GM12878 (cell line): ENCODE data around the gene MYD88. TPM values are rescaled to one million over a fixed set of nuclear protein-coding genes. Genes with fewer than 3 reads are reported as not detected.

Experiments
- ATAC-seq: fragments of 200-7000 bp; cut with Tn5 transposase; 3 replicates; pipeline ENCODE4 v1.9.1; 2020; ENCODE audit warnings: mild to moderate bottlenecking, moderate library complexity
- BruUV-seq: library from RNA; stranded (reverse); fragments of 400-500 nt; replicated peaks from 2 replicates; lab custom pipeline; 2021; lab: Mats Ljungman, UMichigan
- CTCF ChIA-PET: fragments of 300-600 bp; sonication (Branson Sonifier 250); formaldehyde crosslinking; extraction: SDS; loops from one replicate; lab custom pipeline; 2021; ENCODE audit warnings: inconsistent platforms; lab: Yijun Ruan, JAX
- POLR2A ChIA-PET: fragments of 350-600 bp; formaldehyde crosslinking; extraction: SDS; loops from one replicate; lab custom pipeline; 2021; ENCODE audit warnings: inconsistent platforms; lab: Charles Lee
- RAD21 ChIA-PET: fragments of 300-600 bp; sonication (Branson Sonifier 250); formaldehyde crosslinking; loops from one replicate; lab custom pipeline; 2023; ENCODE audit warnings: antibody characterized with exemption; ENCODE audit not compliant: unreplicated experiment; lab: Charles Lee
- SMC1A ChIA-PET: fragments of 300-600 bp; sonication (Branson Sonifier 250); formaldehyde crosslinking; loops from one replicate; lab custom pipeline; 2023; ENCODE audit not compliant: unreplicated experiment, uncharacterized antibody; lab: Charles Lee
- DNase-seq: peaks from one replicate; pipeline ENCODE4 v3.0.0-alpha.2; 2011; ENCODE audit warnings: low read depth, low spot score
- FAIRE-seq: peaks from 3 replicates; lab custom pipeline; 2011; peaks lifted over from hg19 to GRCh38; lab: Jason Lieb, UNC
- H2AFZ ChIP-seq: 2 replicates; pipeline ENCODE4 v1.6.0; 2011; ENCODE audit warnings: low read depth, low read length, control low read depth; ENCODE audit not compliant: control insufficient read depth
- H3K27ac ChIP-seq: 2 replicates; pipeline ENCODE4 v1.5.1; 2011; ENCODE audit warnings: control low read depth; ENCODE audit not compliant: control insufficient read depth, insufficient read depth
- H3K27me3 ChIP-seq, 2 experiments: replicated peaks in 1 of 2; 2 replicates each; pipeline versions ENCODE4 v1.6.0 to v1.6.1; 2011; ENCODE audit warnings: low read length in 1 of 2; ENCODE audit not compliant: control insufficient read depth in 2 of 2, insufficient read depth in 2 of 2
- H3K36me3 ChIP-seq, 2 experiments: 2 replicates each; pipeline ENCODE4 v1.5.1; 2011; ENCODE audit warnings: low read length in 1 of 2; ENCODE audit not compliant: control insufficient read depth in 2 of 2, insufficient read depth in 2 of 2
- H3K4me1 ChIP-seq: 2 replicates; pipeline ENCODE4 v1.6.1; 2011; ENCODE audit warnings: mild to moderate bottlenecking, low read length, moderate library complexity, mixed read lengths; ENCODE audit not compliant: control insufficient read depth, insufficient read depth
- H3K4me2 ChIP-seq: 2 replicates; pipeline ENCODE4 v1.6.0; 2011; ENCODE audit warnings: control low read depth; ENCODE audit not compliant: control insufficient read depth, insufficient read depth
- H3K4me3 ChIP-seq: fragments of 200-600 bp; sonication (generic); 2 replicates; pipeline ENCODE4 v1.5.1; 2016
- H3K79me2 ChIP-seq: 2 replicates; pipeline ENCODE4 v1.6.0; 2011; ENCODE audit warnings: low read length; ENCODE audit not compliant: control insufficient read depth, insufficient read depth
- H3K9ac ChIP-seq: 2 replicates; pipeline ENCODE4 v1.8.0; 2011; ENCODE audit warnings: low read length, control low read depth, mixed read lengths; ENCODE audit not compliant: control insufficient read depth, insufficient read depth
- H3K9me3 ChIP-seq: replicated peaks from 3 replicates; pipeline ENCODE4 v1.5.1; 2011; ENCODE audit warnings: mild to moderate bottlenecking, low read length; ENCODE audit not compliant: control insufficient read depth, insufficient read depth
- H4K20me1 ChIP-seq: 2 replicates; pipeline ENCODE4 v1.6.0; 2011; ENCODE audit not compliant: control insufficient read depth, insufficient read depth
- BHLHE40 ChIP-seq, 2 experiments: fragments of 450-650 bp in 1 of 2; IDR thresholded peaks; 2 replicates each; pipeline ENCODE4 v1.6.1; 2011 to 2017; ENCODE audit warnings: low read depth in 2 of 2, borderline replicate concordance in 1 of 2, improper control_type of control experiment in 1 of 2, low read length in 1 of 2, mild to moderate bottlenecking in 1 of 2
- CEBPB ChIP-seq, 2 experiments: fragments of 150-350 bp in 1 of 2; IDR thresholded peaks; 2 replicates each; pipeline ENCODE4 v1.6.1; 2012 to 2014; ENCODE audit warnings: low read depth in 2 of 2, low read length in 2 of 2, borderline replicate concordance in 1 of 2, inconsistent platforms in 1 of 2
- EP300 ChIP-seq, 2 experiments: fragments of 150-350 bp in 1 of 2; IDR thresholded peaks; 2 replicates each; pipeline ENCODE4 v1.6.1; 2011 to 2012; ENCODE audit warnings: low read depth in 2 of 2, low read length in 2 of 2, borderline replicate concordance in 1 of 2, improper control_type of control experiment in 1 of 2, inconsistent platforms in 1 of 2; ENCODE audit not compliant: control insufficient read depth in 1 of 2
- IKZF1 ChIP-seq: fragments of 450-650 bp; conservative IDR thresholded peaks from 2 replicates; pipeline ENCODE4 v1.6.1; 2017; ENCODE audit warnings: antibody characterized with exemption, mild to moderate bottlenecking
- JUNB ChIP-seq: IDR thresholded peaks from 2 replicates; pipeline ENCODE4 v1.6.1; 2016; ENCODE audit warnings: antibody characterized with exemption, mild to moderate bottlenecking
- MTA3 ChIP-seq: IDR thresholded peaks from 2 replicates; pipeline ENCODE4 v1.6.1; 2012; ENCODE audit warnings: low read length, inconsistent platforms, borderline replicate concordance
- NFXL1 ChIP-seq: fragments of 450-650 bp; IDR thresholded peaks from 2 replicates; pipeline ENCODE4 v1.6.1; 2017; ENCODE audit warnings: antibody characterized with exemption, mild to moderate bottlenecking, borderline replicate concordance
- POLR2A ChIP-seq: IDR thresholded peaks from 2 replicates; pipeline ENCODE4 v1.6.1; 2011; ENCODE audit warnings: low read depth, mild to moderate bottlenecking, low read length
- POLR2AphosphoS2 ChIP-seq: IDR thresholded peaks from 2 replicates; pipeline ENCODE4 v1.6.1; 2011; ENCODE audit warnings: low read depth, mild to moderate bottlenecking, low read length, improper control_type of control experiment, moderate library complexity
- RUNX3 ChIP-seq: IDR thresholded peaks from 2 replicates; pipeline ENCODE4 v1.6.1; 2012; ENCODE audit warnings: low read length, inconsistent platforms
- SIN3A ChIP-seq: IDR thresholded peaks from 2 replicates; pipeline ENCODE4 v1.6.1; 2012; ENCODE audit warnings: low read depth, low read length, improper control_type of control experiment
- SMAD5 ChIP-seq: IDR thresholded peaks from 2 replicates; pipeline ENCODE4 v1.6.1; 2016; ENCODE audit warnings: antibody characterized with exemption, low read depth
- SUZ12 ChIP-seq: fragments of 200-600 bp; sonication (generic); IDR thresholded peaks from one replicate; pipeline ENCODE4 v1.6.1; 2018; ENCODE audit warnings: antibody characterized with exemption, mild to moderate bottlenecking; ENCODE audit not compliant: unreplicated experiment
- TARDBP ChIP-seq: IDR thresholded peaks from 2 replicates; pipeline ENCODE4 v1.6.1; 2016; ENCODE audit warnings: borderline replicate concordance
- TCF12 ChIP-seq: IDR thresholded peaks from 2 replicates; pipeline ENCODE4 v1.6.1; 2011; ENCODE audit warnings: low read depth, mild to moderate bottlenecking, low read length
- WRNIP1 ChIP-seq: IDR thresholded peaks from 2 replicates; pipeline ENCODE4 v1.6.1; 2011; ENCODE audit warnings: low read depth, low read length, improper control_type of control experiment, borderline replicate concordance
- ZBED1 ChIP-seq: IDR thresholded peaks from 2 replicates; pipeline ENCODE4 v1.6.1; 2016; ENCODE audit warnings: borderline replicate concordance
- WGBS: methylation state at CpG from one replicate; pipeline ENCODE4 v1.1.6; 2016; ENCODE audit warnings: low lambda C conversion rate; ENCODE audit not compliant: insufficient replicate concordance, insufficient coverage; ENCODE audit errors: missing lambda C conversion rate; 5-methylcytosine and 5-hydroxymethylcytosine counted together
- in situ Hi-C: fragments of 300-500 bp; cut with MboI; formaldehyde crosslinking; loops from 9 replicates; pipeline ENCODE4 v1.14.3; 2018; ENCODE audit warnings: mixed read lengths
- intact Hi-C: fragments of 100-400 bp; cut with micrococcal nuclease; formaldehyde crosslinking; loops from one replicate; pipeline ENCODE4 v1.14.2; 2022; ENCODE audit not compliant: unreplicated experiment
- polyA plus RNA-seq, 11 experiments: library from polyadenylated mRNA; depleted of rRNA in 4 of 11; unstranded in 6 of 11; stranded (reverse) in 5 of 11; fragments of >200 nt; fragmentation: Nextera tagmentation in 4 of 11; fragmentation: Illumina TruSeq in 1 of 11; extraction: Ambion mirVana in 4 of 11; extraction: Trizol in 1 of 11; gene quantifications; 1 replicate in 1 of 11; 2 replicates in 10 of 11; pipeline versions ENCODE4 v1.2.1 to v1.2.3, GENCODE V29; 2011 to 2016; ENCODE audit warnings: inconsistent platforms in 2 of 11, missing spikeins in 2 of 11, low read depth in 1 of 11
- total RNA-seq, 4 experiments: library from RNA; depleted of rRNA in 3 of 4; stranded (reverse); fragments of >200 nt in 3 of 4; fragmentation: Illumina TruSeq in 1 of 4; extraction: Trizol in 1 of 4; gene quantifications; 2 replicates each; pipeline versions ENCODE4 v1.2.1 to v1.2.3, GENCODE V29; 2013 to 2021

The MYD88 gene
- total and polyA plus RNA-seq, 10 of the 15 experiments (the other 5 are each of a cell fraction or from before 2014, with no cell fraction given): 5.5 to 84.8 (median 67.5) TPM

- ChIA-PET RAD21 (no interaction called here), CTCF (no interaction called here), SMC1A (no interaction called here), POLR2A (no interaction called here)
- Histone ChIP-seq H4K20me1 (no peaks in the 10 kb centered on the region), H3K4me2 (no peak overlapping the region), H2AFZ (no peak overlapping the region), H3K4me3 (no peak overlapping the region), H3K9me3 (no peaks in the 10 kb centered on the region; the same call in 1 of the 3 replicates), H3K9ac (no peak overlapping the region), H3K36me3 (no peaks in the 10 kb centered on the region), H3K4me1 (no peaks in the 10 kb centered on the region), H3K27me3 (no peaks in the 10 kb centered on the region), H3K27ac (no peak overlapping the region), H3K79me2 (no peaks in the 10 kb centered on the region)
- FAIRE-seq (no peak), ATAC-seq (no peak), DNase-seq (no peak)
- no TSS peak for BruUV-seq
- WGBS: 0% methylated on average over 1 of the region's 1 CpG
- in situ Hi-C loops (no loop called here), intact Hi-C loops (no loop called here)
- no peak for TF ChIP-seq CEBPB (IDR thresholded peaks at IDR 0.05; ENCODE audit: borderline replicate concordance in 1 of 2, low read depth in 2 of 2, low read length in 2 of 2)
- TF ChIP-seq EP300 (IDR thresholded peaks at IDR 0.05; ENCODE audit: borderline replicate concordance in 1 of 2, control insufficient read depth in 1 of 2, low read depth in 2 of 2, low read length in 2 of 2): no peak
- TF ChIP-seq TCF12: no peak
- no peak for TF ChIP-seq RUNX3
- TF ChIP-seq POLR2A: no peak
Measured at GRCh38 chr3:38105525-38105924, 32.9 kb upstream of the MYD88 start.

- in situ Hi-C loops (no loop called here), intact Hi-C loops (no loop called here)
- DNase-seq (no peak), ATAC-seq (no peak), FAIRE-seq (no peak)
- POLR2A ChIA-PET: no interaction called here
- RAD21 ChIA-PET: interaction anchor here (1.9 kb wide), 1 partner anchor 10 kb away, joined by 6 read pairs; no protein-coding TSS in a partner anchor
- CTCF ChIA-PET: interaction anchor here (0.6 to 0.8 kb wide), 2 partner anchors 134 to 190 kb away, joined by 3 to 4 read pairs; no protein-coding TSS in a partner anchor
- Histone ChIP-seq H3K4me3 (no peak overlapping the region), H2AFZ (no peak overlapping the region), H3K79me2 (no peaks in the 10 kb centered on the region), H3K4me2 (no peak overlapping the region), H3K27me3 (no peaks in the 10 kb centered on the region), H3K27ac (no peak overlapping the region), H3K36me3 (no peaks in the 10 kb centered on the region), H4K20me1 (no peaks in the 10 kb centered on the region), H3K9ac (no peak overlapping the region), H3K4me1 (no peaks in the 10 kb centered on the region), H3K9me3 (no peaks in the 10 kb centered on the region; the same call in 1 of the 3 replicates)
- no TSS peak for BruUV-seq
- SMC1A ChIA-PET: no interaction called here
- TF ChIP-seq TARDBP: no peak
- no peak for TF ChIP-seq POLR2AphosphoS2
- no peak for TF ChIP-seq SIN3A
- TF ChIP-seq MTA3: no peak
- no peak for TF ChIP-seq BHLHE40 (IDR thresholded peaks at IDR 0.05; ENCODE audit: borderline replicate concordance in 1 of 2, low read depth in 2 of 2, low read length in 1 of 2)
- no peak for TF ChIP-seq SMAD5
- TF ChIP-seq IKZF1: no peak
- TF ChIP-seq SUZ12: no peak
- no peak for TF ChIP-seq WRNIP1
- no peak for TF ChIP-seq NFXL1
- TF ChIP-seq ZBED1: no peak
- TF ChIP-seq JUNB: no peak
- 27% methylated on average over 7 of the region's 7 CpGs for WGBS
Measured at GRCh38 chr3:38107911-38108648, 30.4 kb upstream of the MYD88 start.
